OCI-M1 (cell line): ENCODE results near the gene TGM1.
A peak's percentile ranks its signal among the peaks of the same experiment; 100 is the strongest.
"Not testable (repeated sequence)": the region's sequence is repeated elsewhere in the genome, so short reads cannot be mapped to it uniquely, and the experiment has no call there.

Experiments
- DNase-seq: peaks from one replicate; lab custom pipeline; 2025; lab: John Stamatoyannopoulos, UW

Gene TGM1

DNA sequence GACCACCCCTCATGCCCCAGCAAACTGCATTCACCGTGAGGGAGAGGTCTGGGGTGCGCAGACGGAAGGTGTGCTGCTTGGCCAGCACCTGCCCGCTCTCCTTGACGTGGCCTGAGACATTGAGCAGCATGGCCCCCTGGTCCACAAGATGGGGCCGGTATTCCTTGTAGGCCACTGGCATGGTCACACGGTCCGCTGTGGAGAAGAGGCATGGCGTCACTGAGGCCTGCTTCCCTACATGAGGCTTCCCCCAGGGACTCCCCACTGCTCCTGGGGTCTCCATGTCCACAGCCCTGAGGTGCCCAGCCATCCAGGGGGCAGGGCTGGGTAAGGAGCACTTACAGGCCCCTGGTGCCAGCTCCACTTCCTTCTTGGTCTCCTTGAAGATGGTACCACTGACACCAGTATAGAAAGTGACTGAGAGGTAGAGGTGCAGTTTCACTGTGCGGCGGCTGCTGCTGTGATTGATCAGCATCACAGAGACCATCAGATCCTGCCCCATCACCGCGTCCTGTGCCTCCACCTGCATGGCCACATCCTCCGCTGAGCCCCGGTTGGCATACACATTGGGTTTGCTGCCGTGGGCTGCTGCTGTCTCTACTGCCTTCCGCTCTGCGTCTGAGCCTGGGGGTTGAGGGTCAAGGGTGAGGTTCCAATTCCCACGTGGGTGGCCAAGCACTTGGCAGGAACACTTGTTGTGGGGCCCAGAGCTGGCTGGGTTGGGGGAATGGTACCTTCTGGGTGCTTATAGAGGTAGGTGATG, 8.2 kb downstream of the TGM1 start:
- DNase-seq: no peak

DNA sequence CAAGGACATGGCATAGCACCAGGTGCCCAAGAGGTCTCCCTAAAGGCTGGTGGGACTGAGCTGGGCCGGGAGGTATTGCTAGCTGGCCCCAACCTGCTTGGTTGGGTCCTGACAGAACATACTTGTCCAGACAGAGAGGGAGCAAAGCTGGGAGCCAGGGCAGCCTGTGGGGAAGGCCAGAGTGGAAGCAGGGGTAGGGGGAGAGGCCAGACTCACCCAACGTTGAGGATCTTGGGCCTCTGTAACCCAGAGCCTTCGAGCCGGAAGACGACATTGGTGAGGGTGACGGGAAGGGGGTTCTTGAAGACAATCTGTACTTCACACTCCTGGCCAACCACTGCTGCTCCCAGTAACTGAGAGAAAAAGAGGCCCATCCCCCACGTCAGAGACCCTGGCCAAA, 9.0 kb downstream of the TGM1 start:
- DNase-seq: no peak

DNA sequence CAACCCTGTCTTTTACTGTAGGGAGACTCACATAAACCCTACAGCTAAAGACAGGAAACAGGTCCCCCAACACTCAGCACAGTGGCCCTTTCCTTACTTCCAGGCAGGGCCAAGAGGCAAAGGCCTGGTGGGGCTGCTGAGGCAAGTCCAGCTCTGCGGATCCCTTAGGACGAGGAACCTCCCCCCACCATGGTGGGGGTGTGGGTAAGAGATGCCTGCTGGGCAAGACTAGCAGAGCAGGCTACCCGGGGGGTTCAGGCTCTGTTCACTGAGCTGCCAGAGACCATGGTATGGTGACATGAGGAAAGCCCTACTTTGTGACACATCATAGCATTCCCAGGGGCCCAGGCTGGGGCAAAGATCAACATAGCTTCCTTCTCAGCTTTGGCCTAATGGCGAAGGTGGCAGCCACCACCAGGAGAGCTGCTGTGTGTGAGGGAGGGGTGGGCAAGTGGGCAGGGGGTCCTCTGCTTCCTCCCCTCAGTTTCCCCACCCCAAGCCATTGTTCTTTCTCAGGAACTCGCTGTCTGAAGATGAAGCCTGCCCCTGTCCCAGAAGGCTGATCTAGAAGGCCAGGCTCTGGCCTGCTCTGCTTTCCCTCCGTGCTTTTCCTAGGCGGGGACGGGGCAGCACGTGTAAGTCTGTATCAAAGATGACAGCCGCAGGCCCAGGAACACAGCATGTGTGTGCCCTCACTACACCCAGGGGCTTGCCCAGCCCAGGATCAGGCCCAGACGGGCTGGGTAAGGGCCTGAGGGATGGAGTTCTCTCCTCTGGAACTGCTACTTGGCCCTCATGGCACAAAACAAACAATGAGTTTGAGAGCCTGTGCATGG, 10.5 kb downstream of the TGM1 start:
- DNase-seq: no peak

DNA sequence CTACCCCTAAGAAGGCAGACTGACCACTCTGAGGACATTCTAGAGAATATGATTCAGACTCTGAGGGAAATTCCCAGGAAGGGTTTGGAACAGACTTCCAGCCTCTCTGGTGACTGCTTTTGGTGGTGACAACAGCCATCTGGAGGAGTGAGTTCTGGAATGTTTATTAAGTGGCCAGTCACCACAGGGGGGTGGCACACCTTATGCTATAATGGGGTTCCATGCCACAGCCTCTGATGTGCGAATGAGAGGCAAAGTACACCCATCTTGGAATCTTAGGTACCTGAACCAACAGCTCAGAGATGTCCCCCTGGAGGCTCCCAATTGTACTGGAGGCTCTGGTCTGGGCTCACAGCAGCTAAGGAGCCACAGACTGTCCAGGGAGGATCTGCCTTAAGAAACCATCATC, 11.1 kb downstream of the TGM1 start:
- DNase-seq: no peak

DNA sequence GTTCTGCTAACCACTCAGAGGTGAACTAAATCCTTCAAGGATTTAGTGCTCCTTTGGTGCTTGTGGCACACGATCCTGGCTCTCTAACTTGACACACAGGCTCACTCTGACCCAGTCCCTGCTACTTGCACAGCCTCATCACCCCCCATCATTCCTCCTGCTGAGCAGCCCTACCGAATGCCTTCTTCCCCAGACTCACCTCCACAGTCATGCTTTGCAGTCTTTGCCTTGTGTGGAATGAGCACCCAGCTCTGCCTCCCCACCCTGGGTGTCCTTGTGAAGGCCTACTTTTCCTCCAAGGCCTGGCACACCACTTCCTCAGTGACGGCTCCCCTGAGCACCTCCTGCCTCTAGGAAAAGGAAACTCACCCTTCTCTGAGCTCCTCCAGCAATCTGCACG, 12.6 kb downstream of the TGM1 start:
- no peak for DNase-seq

DNA sequence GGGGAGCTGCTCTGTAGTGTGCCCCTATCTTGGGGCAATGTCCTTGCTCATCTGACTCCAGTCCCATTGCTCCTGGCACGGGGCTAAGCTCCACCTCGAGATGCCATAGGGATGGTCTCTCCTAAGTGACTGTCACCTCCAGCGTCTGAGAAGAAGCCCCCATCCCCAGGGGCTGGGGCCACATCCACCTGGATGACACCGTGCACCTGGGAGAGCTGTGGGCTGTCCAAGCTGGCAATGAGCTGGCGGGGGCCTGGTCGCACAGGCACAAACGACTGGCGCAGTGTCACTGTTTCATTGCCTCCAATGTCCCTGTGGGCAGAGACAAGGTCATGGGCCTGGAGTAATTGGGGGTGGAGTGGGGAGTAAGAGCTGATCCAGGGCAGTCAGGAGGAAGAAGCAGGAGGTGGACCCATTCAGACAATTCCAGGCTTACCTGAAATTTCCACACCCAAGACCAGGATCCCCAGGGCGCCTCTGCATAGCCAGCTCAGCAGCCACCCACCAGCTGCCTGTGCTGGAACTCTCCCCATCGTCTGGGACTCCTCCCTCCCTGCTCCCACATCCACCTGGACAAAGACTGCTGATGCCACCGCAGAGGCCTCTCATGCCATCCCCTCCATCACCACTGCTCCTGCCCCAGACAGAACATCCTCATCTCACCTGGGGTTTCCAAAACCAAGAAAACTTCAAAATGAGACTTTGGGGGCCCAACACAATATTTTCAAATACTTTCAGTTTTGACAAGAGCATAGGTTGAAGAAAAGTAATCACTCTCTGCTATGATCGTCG, 13.6 kb downstream of the TGM1 start:
- DNase-seq: no peak

DNA sequence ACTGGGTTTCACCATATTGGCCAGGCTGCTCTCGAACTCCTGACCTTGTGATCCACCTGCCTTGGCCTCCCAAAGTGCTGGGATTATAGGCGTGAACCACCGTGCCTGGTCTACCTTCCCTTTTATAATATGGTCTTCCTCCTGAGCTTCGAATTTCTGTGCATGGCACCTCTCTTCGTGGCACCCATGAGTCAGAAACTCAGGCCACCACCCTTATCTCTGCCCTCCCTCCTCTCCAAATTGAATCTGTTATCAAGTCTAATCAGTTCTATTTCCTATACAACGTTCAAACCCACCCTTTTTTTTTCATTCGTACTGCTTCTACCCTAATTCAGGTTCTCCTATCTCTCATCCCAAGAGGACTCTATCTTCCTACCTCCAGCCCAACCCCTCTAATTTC, 15.6 kb downstream of the TGM1 start:
- peak; percentile 11 for DNase-seq

DNA sequence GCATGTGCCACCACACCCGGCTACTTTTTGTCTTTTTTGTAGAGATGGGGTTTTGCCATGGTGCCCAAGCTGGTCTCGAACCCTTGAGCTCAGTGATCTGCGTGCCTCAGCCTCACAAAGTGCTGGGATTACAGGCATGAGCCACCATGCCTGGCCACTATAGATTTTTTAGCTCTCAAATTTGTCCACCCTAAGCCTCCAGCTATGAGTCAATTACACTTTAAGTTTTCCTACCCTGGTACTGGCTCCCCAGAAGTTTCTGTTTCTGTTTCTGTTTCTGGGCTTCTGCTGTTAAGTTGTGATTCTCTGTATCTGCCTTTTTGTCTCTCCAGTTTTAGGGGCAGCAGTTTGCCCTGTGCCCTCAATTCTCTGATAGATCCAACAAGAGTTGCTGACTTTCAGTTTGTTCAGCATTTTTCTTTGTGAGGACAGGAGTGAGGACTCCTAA, 16.2 kb downstream of the TGM1 start:
- peak; percentile 65 for DNase-seq

DNA sequence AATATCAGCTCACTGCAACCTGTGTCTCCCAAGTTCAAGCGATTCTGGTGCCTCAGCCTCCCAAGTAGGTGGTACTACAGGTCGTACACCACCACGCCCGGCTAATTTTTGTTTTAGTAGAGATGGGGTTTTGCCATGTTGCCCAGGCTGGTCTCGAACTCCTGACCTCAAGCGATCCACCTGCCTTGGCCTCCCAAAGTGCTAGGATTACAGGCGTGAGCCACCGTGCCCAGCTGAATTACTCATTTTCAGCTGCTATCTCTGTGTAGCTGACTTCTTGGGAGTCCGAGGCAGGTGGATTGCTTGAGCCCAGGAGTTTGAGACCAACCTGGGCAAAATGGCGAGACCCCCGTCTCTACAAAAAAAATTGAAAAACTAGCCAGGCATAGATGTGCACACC, 17.6 kb downstream of the TGM1 start:
- DNase-seq: not testable (repeated sequence)

DNA sequence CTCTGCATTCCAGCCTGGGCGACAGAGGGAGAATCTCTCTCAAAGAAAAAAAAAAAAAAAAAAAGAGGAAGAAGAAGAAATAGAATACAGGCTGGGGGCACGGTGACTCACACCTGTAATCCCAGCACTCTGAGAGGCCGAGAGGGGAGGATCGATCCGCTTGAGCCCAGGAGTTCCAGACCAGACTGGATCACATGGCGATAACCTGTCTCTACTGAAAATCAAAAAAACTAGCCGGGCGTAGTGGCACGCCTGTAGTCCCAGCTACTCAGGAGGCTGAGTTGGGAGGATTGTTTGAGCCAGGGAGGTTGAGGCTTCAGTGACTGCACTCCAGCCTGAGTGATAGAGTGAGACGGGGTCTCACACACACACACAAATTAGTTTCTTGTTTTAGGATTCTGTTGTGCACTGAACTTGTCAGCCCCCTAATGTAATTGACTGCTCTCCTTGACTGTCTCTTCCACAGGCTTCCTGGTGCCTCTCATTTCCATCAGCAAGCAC, 19.6 kb downstream of the TGM1 start:
- peak; percentile 86 for DNase-seq

DNA sequence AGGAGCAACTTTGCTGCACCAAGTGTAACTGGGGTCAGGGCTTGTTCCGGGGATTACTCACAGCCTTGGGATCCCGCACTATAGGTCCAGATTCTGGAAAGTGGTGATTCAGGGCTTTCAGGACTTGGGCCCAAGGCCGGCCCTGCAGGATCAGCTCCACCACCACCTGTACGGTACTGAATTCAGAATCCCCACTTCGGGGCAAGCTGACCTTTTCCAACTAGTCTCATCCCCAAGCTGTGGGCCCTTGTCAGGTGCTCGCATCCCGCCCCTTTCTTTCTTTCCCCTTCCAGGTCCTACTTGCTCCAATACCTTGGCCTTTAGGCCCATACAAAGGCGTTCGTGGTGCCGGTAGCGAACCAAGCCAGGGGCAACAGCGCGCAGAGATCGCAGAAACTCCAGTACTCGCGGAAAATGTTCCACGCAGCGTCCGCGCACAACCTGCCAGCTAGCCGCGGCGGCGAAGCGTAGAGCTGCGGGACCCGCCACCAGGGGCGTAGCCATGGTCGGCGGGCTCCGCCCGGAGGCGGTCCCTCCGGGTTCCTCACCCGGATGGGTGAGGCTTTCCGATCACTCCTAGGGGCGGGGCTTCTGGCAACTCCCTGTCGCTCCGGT, 21.0 kb downstream of the TGM1 start:
- DNase-seq: peak; percentile 97

DNA sequence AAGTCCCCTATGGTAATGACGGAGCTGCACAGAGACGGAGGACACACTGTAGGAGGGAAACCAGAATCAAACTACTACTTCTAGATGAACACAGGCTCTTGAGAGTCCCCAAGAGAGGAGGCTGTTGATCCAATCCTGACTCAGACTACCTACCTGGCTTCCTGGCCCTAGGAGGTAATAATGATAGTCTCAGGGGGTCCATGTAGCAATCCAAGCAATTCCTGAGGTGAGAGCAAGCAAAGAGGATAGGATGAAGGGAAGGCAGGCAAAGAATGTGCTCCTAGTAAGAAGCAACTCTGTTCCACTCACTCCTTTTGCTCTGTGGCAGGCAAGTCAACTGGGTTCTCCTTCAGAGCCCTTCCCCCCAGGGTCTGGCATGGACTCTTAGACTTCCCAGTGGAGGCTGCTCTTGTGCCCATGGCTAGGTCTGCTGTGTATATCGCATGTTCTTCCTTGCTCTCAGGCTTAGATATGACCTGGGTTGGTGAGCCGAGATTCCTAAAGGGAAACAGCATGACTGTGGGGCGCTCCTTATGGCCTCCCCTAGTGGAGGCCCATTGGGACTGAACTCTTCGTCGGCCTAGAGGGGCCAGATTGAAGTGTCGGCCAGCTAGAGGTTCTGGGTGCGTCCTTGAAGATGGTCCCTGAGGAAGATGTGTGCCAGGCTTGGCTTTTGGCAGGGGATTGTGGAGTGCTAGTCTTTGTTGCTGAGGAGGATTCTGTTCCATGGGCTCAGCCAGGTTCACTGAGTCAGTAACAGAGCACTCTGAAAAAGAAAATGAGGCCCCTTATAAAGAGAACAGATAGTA, 22.7 kb downstream of the TGM1 start:
- DNase-seq: no peak

DNA sequence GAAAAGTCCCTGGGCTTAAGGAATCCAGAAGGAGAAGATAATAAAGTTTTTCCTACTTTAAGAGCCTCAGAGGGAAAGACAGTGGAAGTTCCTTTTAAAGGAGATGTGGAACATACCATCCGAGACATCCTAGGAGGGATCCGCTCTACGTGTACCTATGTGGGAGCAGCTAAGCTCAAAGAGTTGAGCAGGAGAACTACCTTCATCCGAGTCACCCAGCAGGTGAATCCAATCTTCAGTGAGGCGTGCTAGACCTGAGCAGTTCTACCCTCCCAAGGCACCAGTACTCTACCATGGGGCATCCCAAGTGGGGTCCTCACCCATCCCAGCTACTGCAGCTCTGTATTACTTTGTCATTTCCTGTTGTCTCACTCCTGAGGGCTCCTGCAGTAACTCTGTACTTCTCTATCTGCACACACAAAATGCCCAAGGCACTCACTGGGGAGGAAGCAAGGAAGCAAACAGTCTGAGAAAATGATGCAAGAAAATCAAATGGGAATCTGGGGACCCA, 24.4 kb downstream of the TGM1 start:
- DNase-seq: no peak

DNA sequence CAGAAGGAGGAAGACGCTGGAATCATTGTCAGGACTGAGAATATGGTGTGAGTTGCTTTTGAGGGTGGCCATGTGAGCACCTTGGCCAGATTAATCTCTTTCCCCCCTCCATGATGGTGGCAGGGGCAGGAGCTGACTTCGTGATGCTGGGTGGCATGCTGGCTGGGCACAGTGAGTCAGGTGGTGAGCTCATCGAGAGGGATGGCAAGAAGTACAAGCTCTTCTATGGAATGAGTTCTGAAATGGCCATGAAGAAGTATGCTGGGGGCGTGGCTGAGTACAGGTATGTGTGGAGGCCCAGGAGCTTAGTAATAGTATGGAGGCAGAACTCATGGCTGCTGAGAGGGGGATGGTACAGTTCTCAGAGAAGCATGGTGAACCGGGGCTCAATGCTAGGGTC, 24.9 kb downstream of the TGM1 start:
- no peak for DNase-seq

DNA sequence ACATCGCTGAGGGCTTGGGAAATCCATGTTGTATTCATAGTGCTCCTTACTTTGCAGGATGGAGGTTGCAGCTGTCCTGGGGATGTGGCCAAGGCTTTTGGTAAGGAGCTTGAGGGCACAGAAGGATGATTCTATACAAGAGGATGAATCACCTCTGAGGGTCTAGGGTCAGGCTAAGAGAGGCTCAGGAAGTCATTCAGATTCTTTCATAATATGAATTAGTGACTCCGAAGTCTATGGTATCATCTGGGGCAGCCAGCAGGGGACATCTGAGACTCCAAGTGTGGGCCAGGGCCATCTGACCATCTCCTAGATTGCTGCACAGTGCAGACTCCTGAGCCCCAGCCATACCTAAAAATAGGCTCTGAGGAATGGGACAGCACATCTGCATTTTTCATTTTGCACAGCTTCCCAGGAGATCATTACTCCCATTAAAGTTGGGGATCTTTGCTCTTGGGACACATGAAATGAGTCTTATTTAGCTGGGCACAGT, 25.5 kb downstream of the TGM1 start:
- no peak for DNase-seq

DNA sequence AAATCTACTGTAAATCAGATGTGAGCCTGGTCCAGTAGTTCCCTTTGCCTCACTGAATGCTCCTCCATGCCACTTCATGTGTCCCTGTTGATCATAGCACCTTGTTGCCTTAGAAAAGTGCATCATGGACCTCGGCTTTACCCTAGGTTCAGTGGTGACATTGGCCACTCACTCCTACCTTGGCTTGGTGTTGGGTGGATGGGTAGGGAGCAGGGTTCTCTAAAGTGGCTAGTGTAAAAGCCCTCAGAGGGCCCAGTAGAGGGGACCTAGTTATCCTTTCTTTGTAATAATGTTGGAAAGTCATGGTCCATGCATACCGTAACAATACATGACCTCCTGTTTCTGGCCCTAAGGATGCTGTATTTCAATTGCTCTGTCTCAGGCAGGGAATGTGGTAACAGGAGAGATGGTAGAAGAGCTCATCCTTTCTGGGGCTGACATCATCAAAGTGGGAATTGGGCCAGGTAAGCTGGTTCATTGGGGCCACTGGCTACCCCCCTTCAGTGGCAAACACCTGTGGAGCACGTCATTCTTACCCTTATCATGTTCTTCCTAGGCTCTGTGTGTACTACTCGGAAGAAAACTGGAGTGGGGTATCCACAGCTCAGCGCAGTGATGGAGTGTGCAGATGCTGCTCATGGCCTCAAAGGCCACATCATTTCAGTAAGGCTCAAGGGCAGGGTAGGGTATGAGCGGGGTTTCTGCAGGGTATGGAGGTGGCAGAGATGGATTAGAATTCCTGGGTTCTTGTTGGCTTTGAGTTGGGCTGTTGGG, 26.1 kb downstream of the TGM1 start:
- no peak for DNase-seq

DNA sequence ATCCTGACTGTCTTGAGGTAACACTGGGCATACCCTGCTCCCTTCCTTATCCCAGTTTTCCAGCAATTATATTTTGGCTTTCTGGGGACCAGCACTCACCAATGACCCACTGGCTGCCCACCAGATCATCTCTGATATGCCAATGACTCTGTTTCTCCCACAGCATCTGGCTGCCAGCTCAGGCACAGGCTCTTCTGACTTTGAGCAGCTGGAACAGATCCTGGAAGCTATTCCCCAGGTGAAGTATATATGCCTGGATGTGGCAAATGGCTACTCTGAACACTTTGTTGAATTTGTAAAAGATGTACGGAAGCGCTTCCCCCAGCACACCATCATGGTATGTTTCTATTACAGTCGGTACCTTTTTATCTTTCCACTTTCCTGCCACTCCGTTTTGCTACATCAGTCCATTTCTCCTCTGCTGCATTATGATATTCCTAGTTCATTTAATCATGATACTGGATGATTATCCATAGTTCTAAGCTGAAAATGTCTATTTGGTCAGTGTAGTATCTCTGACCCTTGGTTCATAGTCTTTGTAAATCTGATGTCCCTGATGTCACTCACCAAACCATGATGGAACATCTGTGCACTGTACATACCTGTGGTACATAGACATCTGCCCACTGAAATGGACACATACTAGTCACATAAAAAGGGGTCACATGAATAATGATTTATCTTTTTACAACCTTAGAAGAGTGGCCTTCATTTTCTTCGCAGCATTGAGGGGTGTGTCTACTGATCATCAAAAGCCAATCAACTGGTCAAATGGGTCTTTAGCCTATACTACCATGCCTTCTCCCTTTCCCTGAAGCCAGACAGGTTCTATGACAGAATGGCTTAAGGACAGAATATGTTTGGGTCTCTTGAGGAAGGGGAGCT, 26.9 kb downstream of the TGM1 start:
- DNase-seq: no peak

DNA sequence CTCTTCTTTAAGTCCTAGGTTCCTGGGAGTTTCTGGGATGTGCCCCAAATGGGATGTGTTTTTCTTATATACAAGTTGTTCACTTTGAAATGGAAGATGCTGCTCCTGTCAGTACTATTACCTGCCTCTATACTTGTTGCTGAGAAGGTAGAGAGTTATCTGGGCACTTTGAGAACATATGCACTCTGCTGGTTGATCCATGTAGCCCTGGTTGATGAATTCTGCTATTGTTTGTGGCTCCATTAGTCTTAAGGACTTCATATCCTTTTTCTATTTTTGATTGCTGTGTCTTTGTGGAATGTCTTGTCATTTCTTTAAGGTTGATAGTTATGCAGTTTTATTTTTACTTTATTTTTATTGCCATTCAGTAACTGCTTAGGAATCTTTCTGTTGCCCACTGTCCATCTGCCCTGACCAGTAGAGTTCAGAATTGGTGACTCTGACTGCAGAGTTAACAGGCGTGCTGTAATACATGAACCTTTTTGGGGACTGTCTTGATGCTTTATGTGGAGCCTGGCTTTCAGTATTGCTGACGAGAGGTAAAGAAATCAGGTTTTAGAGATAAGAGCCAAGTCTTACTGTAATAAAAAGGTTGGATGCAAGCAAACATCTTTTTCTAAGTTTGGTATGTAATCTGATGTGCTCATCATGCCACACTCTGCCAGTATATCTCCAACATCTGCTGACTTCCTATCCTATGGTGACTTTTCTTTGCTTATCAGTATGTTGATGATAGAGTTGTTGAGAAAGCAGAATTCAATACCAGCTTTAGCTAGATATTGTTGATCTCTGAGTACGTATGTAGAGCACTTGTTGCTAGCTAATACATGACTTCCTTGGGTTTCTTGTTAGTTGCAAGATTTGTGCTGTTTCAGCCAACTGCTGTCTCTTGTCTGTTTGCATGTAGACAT, 28.6 kb downstream of the TGM1 start:
- DNase-seq: no peak
